RWPE2 (cell line): ENCODE data around the gene CABP2.

ENCODE experiments used
- ATAC-seq: fragments of 200-7000 bp; cut with Tn5 transposase; 3 replicates; pipeline ENCODE4 v1.9.1; 2021; ENCODE audit warnings: low read depth
- DNase-seq: peaks from one replicate; pipeline ENCODE4 v3.0.0-alpha.2; 2020; ENCODE audit warnings: low spot score
- H3K27ac ChIP-seq: fragments of 450-650 bp; 2 replicates; pipeline ENCODE4 v1.5.1; 2017; ENCODE audit warnings: mild to moderate bottlenecking; ENCODE audit not compliant: poor library complexity, severe bottlenecking
- H3K27me3 ChIP-seq: fragments of 250-450 bp; sonication (Bioruptor Pico); 2 replicates; pipeline ENCODE4 v1.5.1; 2021; ENCODE audit warnings: mild to moderate bottlenecking, moderate library complexity; ENCODE audit not compliant: insufficient read depth, poor library complexity, severe bottlenecking
- H3K36me3 ChIP-seq: fragments of 250-450 bp; sonication (Bioruptor Pico); 2 replicates; pipeline ENCODE4 v1.5.1; 2020; ENCODE audit warnings: low read depth, mild to moderate bottlenecking, moderate library complexity
- H3K4me1 ChIP-seq: fragments of 250-450 bp; sonication (Bioruptor Pico); 2 replicates; pipeline ENCODE4 v1.5.1; 2021; ENCODE audit warnings: mild to moderate bottlenecking, moderate library complexity; ENCODE audit not compliant: insufficient read depth, poor library complexity, severe bottlenecking
- H3K4me3 ChIP-seq: fragments of 250-450 bp; sonication (Bioruptor Pico); 2 replicates; pipeline ENCODE4 v1.5.1; 2021; ENCODE audit warnings: mild to moderate bottlenecking, moderate library complexity; ENCODE audit not compliant: severe bottlenecking
- H3K9me3 ChIP-seq: fragments of 250-450 bp; sonication (Bioruptor Pico); 2 replicates; pipeline ENCODE4 v1.5.1; 2021; ENCODE audit warnings: mild to moderate bottlenecking, moderate library complexity; ENCODE audit not compliant: severe bottlenecking
- TF ChIP-seq, protein P1 (sequence below): fragments of 450-650 bp; IDR thresholded peaks from one replicate; pipeline ENCODE4 v1.5.1; 2017; ENCODE audit warnings: mild to moderate bottlenecking, moderate library complexity; ENCODE audit not compliant: poor library complexity, severe bottlenecking

CABP2 gene

DNA sequence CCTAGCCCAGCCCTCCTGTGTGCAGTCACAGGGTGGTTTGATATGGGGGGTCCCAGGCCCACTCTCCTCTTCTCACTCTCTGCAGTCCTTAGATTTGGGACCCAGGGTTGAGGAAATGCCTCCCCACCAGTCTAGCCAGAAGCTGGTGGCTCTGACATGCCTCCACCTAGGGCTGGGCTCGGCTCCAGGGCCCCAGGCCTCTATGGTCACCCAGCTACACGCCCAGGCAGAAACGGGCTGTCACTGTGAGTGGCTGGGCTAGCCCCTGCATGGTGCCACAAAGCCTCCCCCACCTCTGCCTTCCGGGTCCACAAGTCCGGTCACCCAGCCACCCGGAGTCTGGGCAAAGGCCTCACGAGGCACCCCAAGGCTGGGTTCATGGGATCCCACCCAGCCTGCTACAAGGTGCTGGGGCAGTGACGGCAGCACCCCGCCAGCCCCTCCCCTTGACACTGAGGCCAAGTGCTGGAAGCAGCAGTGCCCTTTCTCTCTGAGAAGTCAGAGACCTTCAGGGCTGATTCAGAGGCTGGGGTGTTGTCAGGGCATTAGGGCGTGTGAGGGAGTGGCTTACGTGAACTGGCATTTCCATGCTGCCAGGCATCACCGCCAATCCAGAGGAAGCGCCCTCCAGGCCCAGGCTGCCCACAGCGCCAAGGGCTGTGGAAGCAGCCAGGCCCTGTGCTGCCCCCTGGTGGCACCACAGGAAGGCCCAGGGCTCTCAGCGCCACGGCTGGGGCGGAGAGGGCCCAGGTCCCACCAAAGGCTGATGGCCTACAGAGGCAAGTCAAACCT lies 17.4 kb downstream of the CABP2 start:
- DNase-seq (peak; percentile 98), ATAC-seq (peak; percentile 73)
- H3K36me3 ChIP-seq: peaks cover 21% of the 10 kb centered on the region
- no peaks in the 10 kb centered on the region for H3K27me3 ChIP-seq
- H3K27ac ChIP-seq: peak overlapping the region; percentile 96
- H3K9me3 ChIP-seq: no peaks in the 10 kb centered on the region
- TF ChIP-seq, protein P1, sequence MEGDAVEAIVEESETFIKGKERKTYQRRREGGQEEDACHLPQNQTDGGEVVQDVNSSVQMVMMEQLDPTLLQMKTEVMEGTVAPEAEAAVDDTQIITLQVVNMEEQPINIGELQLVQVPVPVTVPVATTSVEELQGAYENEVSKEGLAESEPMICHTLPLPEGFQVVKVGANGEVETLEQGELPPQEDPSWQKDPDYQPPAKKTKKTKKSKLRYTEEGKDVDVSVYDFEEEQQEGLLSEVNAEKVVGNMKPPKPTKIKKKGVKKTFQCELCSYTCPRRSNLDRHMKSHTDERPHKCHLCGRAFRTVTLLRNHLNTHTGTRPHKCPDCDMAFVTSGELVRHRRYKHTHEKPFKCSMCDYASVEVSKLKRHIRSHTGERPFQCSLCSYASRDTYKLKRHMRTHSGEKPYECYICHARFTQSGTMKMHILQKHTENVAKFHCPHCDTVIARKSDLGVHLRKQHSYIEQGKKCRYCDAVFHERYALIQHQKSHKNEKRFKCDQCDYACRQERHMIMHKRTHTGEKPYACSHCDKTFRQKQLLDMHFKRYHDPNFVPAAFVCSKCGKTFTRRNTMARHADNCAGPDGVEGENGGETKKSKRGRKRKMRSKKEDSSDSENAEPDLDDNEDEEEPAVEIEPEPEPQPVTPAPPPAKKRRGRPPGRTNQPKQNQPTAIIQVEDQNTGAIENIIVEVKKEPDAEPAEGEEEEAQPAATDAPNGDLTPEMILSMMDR: peak; percentile 98
- H3K4me3 ChIP-seq: peak overlapping the region; percentile 80
- H3K4me1 ChIP-seq: peaks cover 10% of the 10 kb centered on the region

DNA sequence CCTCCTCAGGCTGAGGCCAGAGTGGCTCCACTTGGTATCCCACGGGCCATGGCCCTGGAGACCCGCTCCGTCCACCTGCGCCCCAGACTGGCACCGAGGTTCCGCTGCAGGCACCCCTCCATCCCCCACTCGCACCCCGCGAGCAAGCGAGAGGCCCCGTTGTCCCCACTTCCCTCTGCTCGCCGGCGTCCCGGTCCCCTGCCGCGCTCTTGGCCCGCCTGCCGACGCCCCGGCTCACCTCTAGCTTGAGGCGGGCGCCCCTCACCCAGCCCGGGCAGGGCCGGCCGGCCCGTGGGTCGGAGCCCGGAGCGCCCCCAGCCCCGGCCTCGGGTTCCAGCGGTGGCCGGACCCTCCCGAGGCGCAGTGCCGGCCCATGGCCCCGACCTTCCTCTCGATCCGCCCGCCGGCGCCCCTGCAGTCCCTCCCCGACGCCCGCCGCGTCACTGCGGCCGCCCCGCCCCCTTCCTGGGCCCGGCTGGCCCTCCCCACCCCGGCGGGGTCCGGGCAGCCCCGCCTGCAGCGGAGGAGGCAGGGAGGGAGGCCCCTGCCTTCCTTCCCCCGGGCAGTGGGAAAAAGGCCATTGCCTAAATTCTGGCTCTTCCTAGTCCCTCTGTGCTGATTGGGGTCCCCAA lies 18.2 kb downstream of the CABP2 start, which contains the start of gene PITPNM1:
PITPNM1 (minus strand) TSS at position 414 of the 632 bp plus-strand sequence. CDS start 1,183 bp downstream, outside the sequence.
- peak; percentile 21 for ATAC-seq
- DNase-seq: peak; percentile 70
- Histone ChIP-seq H3K36me3 (peaks cover 24% of the 10 kb centered on the region), H3K27me3 (no peaks in the 10 kb centered on the region), H3K27ac (peak within 1 kb of the TSS; percentile 96), H3K4me3 (peak within 1 kb of the TSS; percentile 80), H3K9me3 (no peaks in the 10 kb centered on the region), H3K4me1 (peaks cover 10% of the 10 kb centered on the region)
- TF ChIP-seq, protein P1: no peak

DNA sequence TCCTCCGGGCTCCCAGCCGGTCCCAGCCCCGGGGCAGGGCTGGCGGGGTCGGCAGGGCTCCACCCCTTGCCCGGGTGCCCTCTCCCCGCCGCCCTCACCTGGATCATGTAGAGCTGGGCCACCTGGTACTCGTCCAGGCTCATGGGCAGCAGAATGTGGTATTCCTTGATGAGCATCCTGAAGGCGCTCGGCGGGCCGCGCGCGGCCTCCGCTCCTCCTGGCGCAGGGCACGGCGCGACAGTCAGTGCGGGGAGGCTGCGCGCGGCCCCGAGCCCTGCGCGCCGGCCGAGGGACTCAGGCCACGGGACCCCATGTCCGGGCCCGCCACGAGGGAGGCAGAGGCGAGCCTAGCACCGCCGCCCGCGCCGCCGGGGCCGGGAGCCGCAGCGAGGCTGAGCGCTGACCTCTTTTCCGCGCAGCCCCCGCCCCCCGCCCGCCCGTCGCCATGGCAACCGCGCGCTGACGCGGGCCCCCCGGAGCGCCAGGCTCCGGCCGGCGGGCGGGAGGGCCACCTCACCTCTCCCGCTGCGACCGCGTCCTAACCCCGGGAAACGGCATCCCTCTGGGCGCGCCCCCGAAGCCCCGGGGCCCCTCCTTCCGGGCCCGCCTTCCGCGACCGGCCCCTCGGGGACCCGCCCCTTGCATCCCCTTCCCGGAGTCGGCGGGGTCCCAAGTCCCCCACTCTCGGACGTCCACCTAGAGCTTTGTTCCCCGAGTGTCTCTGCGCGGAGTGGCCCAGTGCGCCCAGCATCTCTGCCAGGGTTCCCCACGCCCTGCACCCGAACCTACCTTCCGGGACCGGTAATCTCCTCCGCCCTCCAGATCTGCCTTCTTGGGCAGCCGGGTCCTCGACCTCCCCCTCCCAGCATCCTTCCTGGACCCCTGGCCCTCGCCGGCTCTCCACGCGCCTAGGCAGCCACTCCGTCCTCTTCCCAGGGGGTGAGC lies 19.0 kb downstream of the CABP2 start:
- H3K4me1 ChIP-seq: peaks cover 10% of the 10 kb centered on the region

DNA sequence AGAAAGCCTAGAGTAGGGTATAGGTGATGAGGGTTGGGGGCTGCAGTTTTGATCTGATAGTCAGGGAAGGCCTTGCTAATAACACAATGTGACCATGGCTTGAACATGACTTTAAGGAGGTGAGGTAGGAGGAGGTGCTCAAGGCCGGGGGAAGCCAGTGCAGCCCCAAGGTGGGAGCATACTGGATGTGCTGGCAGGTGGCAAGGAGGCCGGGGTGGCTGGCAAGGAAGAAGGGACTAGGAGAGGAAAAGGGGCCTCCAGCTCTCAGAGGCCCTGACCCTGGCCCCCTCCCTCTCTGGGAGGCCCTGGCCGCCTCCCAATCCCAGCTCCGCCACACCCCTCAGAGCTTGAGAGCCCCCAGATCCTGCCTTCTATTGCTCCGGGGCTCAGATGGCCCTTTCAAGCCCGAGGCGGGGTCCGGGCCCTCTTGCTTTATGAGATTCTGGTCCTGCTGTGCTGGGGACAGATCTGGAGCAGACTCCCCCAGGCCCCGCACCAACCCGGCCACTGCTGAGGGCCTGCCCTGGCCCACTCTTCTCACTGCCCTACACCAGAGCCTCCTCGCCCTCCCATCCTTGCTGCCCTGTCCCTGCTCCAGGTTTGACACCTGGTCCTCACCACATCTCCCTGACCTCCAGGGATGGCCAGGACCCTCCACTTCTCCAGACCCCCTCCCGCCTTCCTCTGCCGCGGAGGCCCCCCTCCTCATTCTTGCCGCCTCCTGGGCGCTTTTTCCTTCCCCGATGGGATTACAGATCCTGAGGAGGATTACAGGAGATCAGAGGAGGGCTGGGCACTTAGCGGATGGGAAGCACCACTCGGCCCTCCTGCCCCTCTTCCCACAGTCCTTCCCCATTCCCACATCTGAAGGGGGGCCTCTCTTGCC lies 19.9 kb downstream of the CABP2 start:
- no peak overlapping the region for H3K27ac ChIP-seq
- H3K27me3 ChIP-seq: no peaks in the 10 kb centered on the region
- TF ChIP-seq, protein P1: no peak
- H3K4me1 ChIP-seq: peaks cover 10% of the 10 kb centered on the region
- DNase-seq: no peak
- H3K36me3 ChIP-seq: peaks cover 24% of the 10 kb centered on the region
- ATAC-seq: no peak
- H3K4me3 ChIP-seq: peak overlapping the region; percentile 80
- no peaks in the 10 kb centered on the region for H3K9me3 ChIP-seq

More for the DNA sequence above, 19.0 kb downstream of the CABP2 start:
- TF ChIP-seq, protein P1: no peak
- DNase-seq (no peak), ATAC-seq (no peak)
- Histone ChIP-seq H3K27me3 (no peaks in the 10 kb centered on the region), H3K27ac (peak overlapping the region; percentile 96), H3K9me3 (no peaks in the 10 kb centered on the region), H3K36me3 (peaks cover 24% of the 10 kb centered on the region), H3K4me3 (peak overlapping the region; percentile 80)
